Measurements from ENCODE around the gene UBE2S.

DNA sequence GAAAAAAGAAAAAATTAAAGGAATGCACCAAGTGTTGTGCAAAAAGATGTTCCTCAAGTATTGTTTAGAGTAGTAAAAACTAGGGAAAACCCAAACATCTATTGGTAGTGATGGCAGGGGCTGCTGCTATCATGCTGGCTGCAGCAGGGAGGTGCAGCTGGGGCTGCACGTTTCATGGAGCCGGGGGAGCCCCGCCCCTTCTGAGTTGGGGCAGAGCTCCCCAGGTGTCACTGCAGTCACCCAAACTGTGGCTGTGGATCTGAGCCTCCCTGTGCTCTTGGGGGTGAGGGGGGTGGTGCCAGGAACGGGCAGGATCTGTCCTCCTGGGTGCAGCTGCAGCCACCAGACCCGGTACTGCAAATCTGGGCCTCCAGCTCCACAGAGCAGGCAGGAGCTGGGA, 11.5 kb upstream of the UBE2S start:
- TF ChIP-seq, protein P1, sequence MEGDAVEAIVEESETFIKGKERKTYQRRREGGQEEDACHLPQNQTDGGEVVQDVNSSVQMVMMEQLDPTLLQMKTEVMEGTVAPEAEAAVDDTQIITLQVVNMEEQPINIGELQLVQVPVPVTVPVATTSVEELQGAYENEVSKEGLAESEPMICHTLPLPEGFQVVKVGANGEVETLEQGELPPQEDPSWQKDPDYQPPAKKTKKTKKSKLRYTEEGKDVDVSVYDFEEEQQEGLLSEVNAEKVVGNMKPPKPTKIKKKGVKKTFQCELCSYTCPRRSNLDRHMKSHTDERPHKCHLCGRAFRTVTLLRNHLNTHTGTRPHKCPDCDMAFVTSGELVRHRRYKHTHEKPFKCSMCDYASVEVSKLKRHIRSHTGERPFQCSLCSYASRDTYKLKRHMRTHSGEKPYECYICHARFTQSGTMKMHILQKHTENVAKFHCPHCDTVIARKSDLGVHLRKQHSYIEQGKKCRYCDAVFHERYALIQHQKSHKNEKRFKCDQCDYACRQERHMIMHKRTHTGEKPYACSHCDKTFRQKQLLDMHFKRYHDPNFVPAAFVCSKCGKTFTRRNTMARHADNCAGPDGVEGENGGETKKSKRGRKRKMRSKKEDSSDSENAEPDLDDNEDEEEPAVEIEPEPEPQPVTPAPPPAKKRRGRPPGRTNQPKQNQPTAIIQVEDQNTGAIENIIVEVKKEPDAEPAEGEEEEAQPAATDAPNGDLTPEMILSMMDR (conservative IDR thresholded peaks at IDR 0.05), result no peak
- no peak for TF ChIP-seq ZFX (IDR thresholded peaks at IDR 0.05)

All from C4-2B (cell line).